ENCODE data around the gene CPNE5. TPM values are rescaled to one million over a fixed set of nuclear protein-coding genes. Genes with fewer than 3 reads are reported as not detected.

CPNE5 gene
- total and polyA plus RNA-seq, 9 of the 15 experiments (the other 6 are each of a cell fraction or from before 2014, with no cell fraction given), result 0.14 to 1.0 (median 0.46) TPM; not detected in 2

DNA sequence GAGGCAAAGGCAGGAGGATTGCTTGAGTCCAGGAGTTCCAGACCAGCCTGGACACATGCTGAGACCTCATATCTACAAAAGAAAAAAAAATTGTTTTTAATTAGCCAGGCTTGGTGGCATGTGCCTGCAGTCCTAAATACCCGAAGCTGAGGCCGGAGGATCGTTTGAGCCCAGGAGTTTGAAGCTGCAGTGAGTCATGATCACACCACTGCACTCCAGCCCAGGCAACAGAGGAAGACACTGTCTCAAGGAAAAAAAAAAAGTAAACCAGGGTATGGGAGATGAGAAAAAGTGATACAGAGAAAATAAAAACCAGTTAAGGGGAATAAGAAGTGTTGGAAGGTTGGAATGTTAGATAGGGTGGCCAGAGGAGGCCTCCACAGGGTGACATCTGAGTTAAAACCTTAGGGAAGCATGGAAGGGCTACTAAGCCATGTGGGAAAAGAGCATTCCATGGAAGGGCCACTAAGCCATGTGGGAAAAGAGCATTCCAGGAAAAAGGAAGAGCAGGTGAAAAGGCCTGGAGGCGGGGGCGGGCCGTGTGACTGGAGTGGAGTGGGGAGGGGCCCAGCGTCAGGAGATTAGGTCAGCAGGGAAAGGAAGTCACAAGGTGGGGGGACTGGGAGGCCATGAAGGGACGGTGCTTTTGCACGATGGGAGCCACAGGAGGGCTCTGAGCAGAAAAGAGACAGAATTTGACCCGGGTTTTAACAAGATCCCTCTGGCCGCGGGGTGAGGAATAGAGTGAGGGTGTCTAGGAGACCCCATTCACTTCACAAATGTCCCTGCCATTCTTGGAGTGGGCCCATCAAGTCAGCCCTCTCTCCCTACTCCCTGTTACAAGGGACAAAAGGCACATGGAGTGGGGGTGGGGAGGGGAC, 18.3 kb downstream of the CPNE5 start (continued):
- no peak for TF ChIP-seq ELK3 (CRISPR knock-in tag; IDR thresholded peaks at IDR 0.05)
- TF ChIP-seq USF1 (CRISPR knock-in tag; IDR thresholded peaks at IDR 0.05), result no peak
- peak; percentile 12 to 84 (median 56) for TF ChIP-seq YY1 (IDR thresholded peaks at IDR 0.05; ENCODE audit: borderline replicate concordance in 1 of 3, control insufficient read depth in 1 of 3, extremely low read depth in 1 of 3, insufficient read depth in 3 of 3, insufficient read length in 1 of 3, insufficient replicate concordance in 2 of 3, low read depth in 1 of 3, low read length in 2 of 3)
- no peak for TF ChIP-seq ZFP91 (CRISPR knock-in tag; IDR thresholded peaks at IDR 0.05)
- peak; percentile 96 for TF ChIP-seq ZNF384 (IDR thresholded peaks at IDR 0.05; ENCODE audit: low read depth, low read length)
- no peak for TF ChIP-seq YBX1 (IDR thresholded peaks at IDR 0.05)
- no peak for TF ChIP-seq CAMTA2 (CRISPR knock-in tag; conservative IDR thresholded peaks at IDR 0.05)
- TF ChIP-seq JUND (IDR thresholded peaks at IDR 0.05; ENCODE audit: borderline replicate concordance, low read depth, low read length), result peak; percentile 93
- peak; percentile 87; the same call in 2 of the 3 replicates for TF ChIP-seq JUND (tag; IDR thresholded peaks at IDR 0.05; ENCODE audit: borderline replicate concordance, low read depth, low read length)
- TF ChIP-seq EGR1 (conservative IDR thresholded peaks at IDR 0.05), result peak; percentile 93
- peak; percentile 90 for TF ChIP-seq ZNF395 (CRISPR knock-in tag; IDR thresholded peaks at IDR 0.05)
- no peak for TF ChIP-seq ZKSCAN1 (IDR thresholded peaks at IDR 0.05; ENCODE audit: low read depth, low read length)
- TF ChIP-seq TSC22D4 (tag; IDR thresholded peaks at IDR 0.05), result no peak
- no peak for TF ChIP-seq NONO (IDR thresholded peaks at IDR 0.05; ENCODE audit: low read depth in 2 of 2, low read length in 1 of 2)
- TF ChIP-seq ZNF197 (CRISPR knock-in tag; IDR thresholded peaks at IDR 0.05; ENCODE audit: low read depth), result peak; percentile 65; the same call in 1 of the 2 replicates
- TF ChIP-seq, protein P1, sequence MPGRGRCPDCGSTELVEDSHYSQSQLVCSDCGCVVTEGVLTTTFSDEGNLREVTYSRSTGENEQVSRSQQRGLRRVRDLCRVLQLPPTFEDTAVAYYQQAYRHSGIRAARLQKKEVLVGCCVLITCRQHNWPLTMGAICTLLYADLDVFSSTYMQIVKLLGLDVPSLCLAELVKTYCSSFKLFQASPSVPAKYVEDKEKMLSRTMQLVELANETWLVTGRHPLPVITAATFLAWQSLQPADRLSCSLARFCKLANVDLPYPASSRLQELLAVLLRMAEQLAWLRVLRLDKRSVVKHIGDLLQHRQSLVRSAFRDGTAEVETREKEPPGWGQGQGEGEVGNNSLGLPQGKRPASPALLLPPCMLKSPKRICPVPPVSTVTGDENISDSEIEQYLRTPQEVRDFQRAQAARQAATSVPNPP (IDR thresholded peaks at IDR 0.05; ENCODE audit: borderline replicate concordance, insufficient read depth, insufficient read length), result no peak
- TF ChIP-seq SRSF7 (optimal IDR thresholded peaks at IDR 0.05; ENCODE audit: low read depth, low read length), result no peak
